Sciatic nerve (tissue), 1 donor: ENCODE results near the gene MTO1. TPM values are rescaled to one million over a fixed set of nuclear protein-coding genes. Genes with fewer than 3 reads are reported as not detected.

Experiments
- total RNA-seq: library from RNA; stranded (reverse); fragmentation: NEBNext Ultra II Directional; extraction: Animal tissue kit (Norgen Biotek cat#: 25700); gene quantifications from one replicate; pipeline ENCODE4 v1.2.1, GENCODE V29; 2021
- donor health status: DM: no; HTN: no; CAD: no.

MTO1 gene
- total RNA-seq, 1 donor from 2014 or later = 34.6 TPM

Other genes starting within 250 kb of the MTO1 start
- gene KHDC1L, start 236.2 kb upstream of the MTO1 start, total RNA-seq = not detected
- 2.0 TPM for gene KHDC1, start 198.5 kb upstream of the MTO1 start, total RNA-seq
- gene DPPA5, start 107.5 kb upstream of the MTO1 start, total RNA-seq = not detected
- gene KHDC3L, start 99.1 kb upstream of the MTO1 start, total RNA-seq = not detected
- gene OOEP, start 91.8 kb upstream of the MTO1 start, total RNA-seq = not detected
- 0.89 TPM for gene DDX43, start 66.9 kb upstream of the MTO1 start, total RNA-seq
- 7.5 TPM for gene CGAS, start 9.4 kb upstream of the MTO1 start, total RNA-seq
- gene EEF1A1, start 59.3 kb downstream of the MTO1 start, total RNA-seq = 6,940 TPM
- gene SLC17A5, start 192.3 kb downstream of the MTO1 start, total RNA-seq = 13.6 TPM
- 14.8 TPM for gene CD109, start 234.5 kb downstream of the MTO1 start, total RNA-seq